Left lobe of liver (tissue), 2 donors: ENCODE measurements around the gene UBE2D2. TPM values are rescaled to one million over a fixed set of nuclear protein-coding genes. Genes with fewer than 3 reads are reported as not detected.
A peak's percentile ranks its signal among the peaks of the same experiment; 100 is the strongest.
"Not testable (repeated sequence)": the region's sequence is repeated elsewhere in the genome, so short reads cannot be mapped to it uniquely, and the experiment has no call there.

Experiments used
- ATAC-seq: fragments of 200-7000 bp; cut with Tn5 transposase; one replicate; pipeline ENCODE4 v1.9.1; 2020; ENCODE audit warnings: mild to moderate bottlenecking, moderate library complexity
- DNase-seq: peaks from one replicate; pipeline ENCODE4 v3.0.0-alpha.2; 2020; ENCODE audit warnings: low spot score
- total RNA-seq: library from RNA; stranded (reverse); gene quantifications from one replicate; pipeline ENCODE4 v1.2.1, GENCODE V29; 2021
- donor health status: DM: no; HTN: no; CAD: no; lungs with moderate emphysema.
- donor health status: DM: no; HTN: yes; CAD: no.

Gene UBE2D2
- 34.4 TPM for total RNA-seq

GRCh38 chr5:139560752-139561654 lies at the start of gene UBE2D2:
UBE2D2 (plus strand) TSS chr5:139561339; CDS start chr5:139561792, 453 bp downstream.
- peak; percentile 96 for ATAC-seq

DNA sequence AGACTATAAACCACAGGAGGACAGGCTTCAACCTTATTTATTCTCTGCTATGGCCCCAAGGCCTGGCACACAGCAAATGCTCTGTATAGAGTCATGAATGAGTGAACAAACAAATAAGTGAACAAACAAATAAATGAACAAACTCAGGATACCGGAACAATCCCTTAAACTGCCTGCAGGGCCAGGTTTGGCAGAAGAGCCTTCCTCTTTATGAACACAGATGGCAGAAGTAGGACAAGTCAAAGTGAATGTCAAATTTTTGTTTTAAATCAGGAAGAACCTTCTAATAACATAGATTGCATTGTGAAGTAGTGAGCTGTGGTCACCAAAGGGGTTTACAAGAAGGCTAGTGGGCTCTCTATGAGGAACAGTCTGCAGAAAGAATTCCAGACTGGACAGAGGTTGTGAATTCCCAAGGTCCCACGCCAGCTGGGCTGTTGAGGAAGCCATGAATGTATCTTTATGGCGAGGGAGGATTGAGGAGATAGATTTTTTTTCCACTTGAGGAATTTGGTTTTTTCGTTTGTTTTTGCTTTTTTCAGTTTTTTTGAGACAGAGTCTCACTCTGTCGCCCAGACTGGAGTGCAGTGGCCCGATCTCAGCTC lies 48.3 kb upstream of the UBE2D2 start:
- no peak for DNase-seq
- ATAC-seq: no peak

More at GRCh38 chr5:139560752-139561654, at the start of gene UBE2D2:
- DNase-seq: peak; percentile 98

GRCh38 chr5:139513434-139513833 lies 47.7 kb upstream of the UBE2D2 start:
- DNase-seq (peak; percentile 83), ATAC-seq (peak; percentile 89)

GRCh38 chr5:139513852-139514485 lies 47.2 kb upstream of the UBE2D2 start:
- ATAC-seq: no peak

DNA sequence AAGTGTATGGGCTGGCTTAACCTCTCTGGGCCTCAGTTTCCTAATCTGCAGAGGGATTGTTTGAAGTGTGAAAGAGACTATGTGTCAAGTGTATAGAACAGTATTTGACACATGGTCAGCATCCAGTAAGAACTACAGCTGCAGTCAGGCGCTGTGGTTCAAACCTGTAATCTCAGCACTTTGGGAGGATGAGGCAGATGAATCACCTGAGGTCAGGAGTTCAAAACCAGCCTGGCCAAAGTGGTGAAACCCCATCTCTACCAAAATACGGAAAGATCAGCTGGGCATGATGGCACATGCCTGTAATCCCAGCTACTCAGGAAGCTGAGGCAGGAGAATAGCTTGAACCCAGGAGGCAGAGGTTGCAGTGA lies 46.7 kb upstream of the UBE2D2 start:
- ATAC-seq: no peak
- no peak for DNase-seq

More at GRCh38 chr5:139513852-139514485, 47.2 kb upstream of the UBE2D2 start:
- no peak for DNase-seq

DNA sequence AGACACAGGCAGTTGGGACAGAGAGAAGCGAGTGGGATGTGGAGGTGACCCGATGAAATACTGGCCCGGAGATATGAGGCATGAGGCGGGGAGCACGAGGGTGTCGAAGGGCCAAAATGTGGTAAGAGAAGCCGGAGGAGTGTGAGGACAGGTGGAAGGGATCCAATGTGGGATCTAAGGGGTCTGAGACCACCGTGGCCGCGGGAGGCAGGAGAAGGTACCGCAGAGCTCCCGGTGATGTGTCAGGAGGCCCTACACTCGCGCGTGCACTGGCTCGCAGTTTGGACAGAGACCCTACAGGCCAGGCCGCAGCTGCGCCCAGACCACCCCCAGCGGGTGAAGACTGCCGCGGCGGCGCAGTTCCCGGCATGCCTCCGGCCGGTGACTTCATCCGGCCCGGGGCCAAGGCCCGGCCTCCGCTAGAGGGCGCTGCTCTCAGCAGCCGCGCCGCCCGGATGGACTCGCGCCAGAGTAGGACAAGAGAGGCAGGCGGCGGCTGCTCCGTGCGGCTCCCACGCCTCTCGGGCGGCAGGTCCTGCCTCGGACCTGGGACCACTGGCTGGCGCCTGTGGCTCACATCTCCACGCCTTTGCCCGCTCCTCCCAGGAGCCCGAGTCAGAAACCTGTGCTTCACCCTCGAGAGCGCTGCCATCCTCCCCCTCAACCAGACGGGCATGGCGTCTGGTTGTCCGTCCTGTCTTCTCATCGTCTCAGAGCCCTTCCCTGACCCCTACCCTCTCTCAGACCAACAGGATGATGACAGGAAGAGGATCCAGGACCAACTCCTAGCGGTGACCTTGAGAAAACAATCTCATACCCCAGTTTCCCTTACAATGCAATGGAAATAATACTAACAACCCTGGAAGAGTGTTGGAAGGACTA lies 43.2 kb upstream of the UBE2D2 start:
- ATAC-seq: peak; percentile 92
- peak; percentile 94 for DNase-seq

DNA sequence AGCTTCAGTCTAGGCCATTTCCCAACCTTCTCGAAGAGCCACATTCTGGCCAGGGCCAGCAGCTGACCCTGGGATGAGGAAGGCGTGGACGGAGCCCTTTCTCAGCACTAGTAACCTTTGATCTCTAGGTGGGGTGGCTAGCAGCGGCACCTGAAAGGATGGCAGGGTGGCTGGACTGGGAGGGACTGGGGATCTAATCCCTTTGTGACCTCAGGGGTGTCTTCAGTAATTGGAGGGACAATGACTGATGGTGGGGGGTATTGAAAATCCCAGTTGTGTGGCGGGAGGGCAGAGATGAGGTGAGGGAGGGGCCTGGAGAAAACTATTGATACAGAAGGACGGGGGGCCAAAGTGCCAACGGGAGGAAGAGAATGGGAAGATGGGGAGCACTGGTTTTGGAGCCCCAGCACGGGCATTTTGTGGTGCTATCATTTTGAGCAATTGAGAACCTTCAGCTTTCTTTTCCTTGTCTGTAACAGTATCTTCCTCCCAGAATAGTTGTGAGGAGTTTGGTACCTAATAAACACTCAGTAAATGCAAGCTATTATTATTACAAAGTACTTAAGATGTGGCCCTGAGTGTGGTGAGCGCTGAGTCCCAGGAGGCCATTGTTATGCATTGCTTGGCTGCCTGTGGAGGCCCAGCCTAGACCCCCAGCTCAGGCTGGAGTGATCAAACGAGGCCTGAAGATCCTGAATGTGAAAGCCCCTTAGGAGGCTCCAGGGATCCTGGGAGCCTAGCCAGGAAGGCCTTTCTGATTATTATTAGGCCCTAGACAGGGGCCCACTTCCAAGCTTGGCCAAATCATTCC lies 37.3 kb upstream of the UBE2D2 start:
- no peak for ATAC-seq
- DNase-seq: no peak

- ATAC-seq (no peak), DNase-seq (no peak)
Measured at GRCh38 chr5:139524446-139524845, 36.7 kb upstream of the UBE2D2 start.

DNA sequence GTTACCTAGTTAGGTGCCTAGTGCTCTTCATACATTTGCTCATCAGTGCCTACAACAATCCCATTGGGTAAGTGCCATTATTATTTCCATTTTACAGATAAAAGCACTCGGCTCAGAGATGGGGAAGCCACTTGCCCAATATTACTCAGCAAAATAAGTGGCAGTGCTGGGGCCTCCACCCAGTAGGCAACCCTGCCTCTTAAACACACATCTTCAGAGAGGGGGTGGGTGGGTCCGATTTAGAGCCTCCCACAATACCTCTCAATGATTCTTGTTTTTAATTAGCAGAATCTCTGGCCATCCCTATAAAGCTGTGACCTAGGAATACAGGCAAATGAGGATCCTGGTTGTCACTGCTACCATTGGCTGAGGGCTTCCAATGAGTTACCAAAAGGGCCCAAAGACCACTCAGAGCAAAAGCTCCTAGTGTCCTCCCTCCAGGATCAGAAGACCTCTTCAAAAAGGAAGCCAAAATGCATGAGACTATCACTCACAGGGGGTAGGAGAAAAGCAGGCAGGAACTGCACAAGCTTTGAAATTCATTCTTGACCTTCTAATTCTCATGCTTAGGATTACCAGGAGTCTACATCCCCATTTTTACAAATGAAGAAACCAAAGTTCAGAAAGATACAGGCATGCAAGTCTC lies 36.1 kb upstream of the UBE2D2 start:
- no peak for DNase-seq
- ATAC-seq: no peak

- not testable (repeated sequence) for DNase-seq, ATAC-seq
Measured at GRCh38 chr5:139525586-139526308, 35.4 kb upstream of the UBE2D2 start.

DNA sequence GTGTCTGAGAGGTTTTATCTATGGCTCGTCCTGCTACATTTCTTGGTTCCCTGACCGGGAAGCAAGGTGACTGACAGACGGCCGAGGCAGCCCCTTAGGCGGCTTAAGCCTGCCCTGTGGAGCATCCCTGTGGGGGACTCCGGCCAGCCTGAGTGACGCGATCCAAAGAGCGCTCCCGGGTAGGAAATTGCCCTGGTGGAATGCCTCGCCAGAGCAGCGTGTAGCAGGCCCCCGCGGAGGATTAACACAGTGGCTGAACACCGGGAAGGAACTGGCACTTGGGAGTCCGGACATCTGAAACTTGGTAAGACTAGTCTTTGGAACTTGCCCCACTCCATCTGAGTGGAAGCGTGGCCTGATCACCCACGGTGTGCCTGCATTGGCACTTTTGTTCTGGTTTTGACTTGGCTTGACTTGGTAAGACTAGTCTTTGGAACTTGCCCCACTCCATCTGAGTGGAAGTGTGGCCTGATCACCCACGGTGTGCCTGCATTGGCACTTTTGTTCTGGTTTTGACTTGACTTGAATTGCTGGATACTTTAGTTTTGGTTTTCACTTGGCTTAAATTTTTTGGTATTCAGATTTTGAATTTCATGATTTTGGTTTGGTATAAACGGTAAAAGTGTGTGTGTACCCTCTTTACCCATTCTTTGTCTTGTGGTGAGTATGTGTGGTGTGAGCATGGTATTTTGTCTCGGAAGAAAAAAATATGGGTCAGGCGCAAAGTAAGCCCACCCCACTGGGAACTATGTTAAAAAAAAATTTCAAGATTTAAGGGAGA lies 34.6 kb upstream of the UBE2D2 start:
- not testable (repeated sequence) for DNase-seq, ATAC-seq

- DNase-seq, ATAC-seq: not testable (repeated sequence)
Measured at GRCh38 chr5:139527090-139527470, 34.1 kb upstream of the UBE2D2 start.

- not testable (repeated sequence) for DNase-seq, ATAC-seq
Measured at GRCh38 chr5:139527896-139528467, 33.2 kb upstream of the UBE2D2 start.

- not testable (repeated sequence) for DNase-seq, ATAC-seq
Measured at GRCh38 chr5:139528695-139529094, 32.4 kb upstream of the UBE2D2 start.

DNA sequence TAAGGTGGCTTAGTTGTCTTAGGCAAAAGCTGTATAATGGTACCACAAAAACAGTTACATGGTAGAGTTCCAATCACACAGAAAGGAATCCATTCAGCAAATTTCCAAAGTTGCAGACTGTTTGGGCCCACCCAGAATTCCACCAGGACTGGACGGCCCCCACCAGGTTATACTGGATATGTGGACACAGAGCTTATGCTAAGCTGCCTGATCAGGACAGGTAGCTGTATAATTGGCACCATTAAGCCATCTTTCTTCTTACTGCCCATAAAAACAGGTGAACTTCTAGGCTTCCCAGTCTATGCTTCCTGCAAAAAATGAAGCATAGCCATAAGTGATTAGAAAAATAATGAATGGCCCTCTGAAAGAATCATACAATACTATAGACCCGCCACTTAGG lies 31.1 kb upstream of the UBE2D2 start:
- ATAC-seq, DNase-seq: not testable (repeated sequence)

DNA sequence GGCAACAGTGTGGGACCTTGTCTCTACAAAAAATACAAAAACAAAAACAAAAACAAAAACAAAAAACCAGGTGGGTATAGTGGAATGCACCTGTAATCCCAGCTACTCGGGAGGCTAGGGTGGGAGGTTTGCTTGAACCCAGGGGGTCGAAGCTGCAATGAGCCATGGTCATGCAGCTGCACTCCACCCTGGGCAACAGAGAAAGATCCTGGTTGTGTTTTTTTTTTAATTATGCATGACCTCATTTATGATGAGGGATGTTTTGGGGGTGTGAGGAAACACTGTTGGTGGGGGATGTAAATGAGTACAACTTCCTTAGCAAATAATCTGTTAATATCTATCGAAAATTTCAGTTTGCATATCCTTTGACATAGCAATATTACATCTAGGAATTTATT lies 29.4 kb upstream of the UBE2D2 start:
- no peak for ATAC-seq
- DNase-seq: no peak

- ATAC-seq (peak; percentile 86), DNase-seq (peak; percentile 49)
Measured at GRCh38 chr5:139543423-139543991, 17.6 kb upstream of the UBE2D2 start.
